Amygdala (tissue), 56 donors: Measurements from ENCODE around the gene ZNF148.
"Not testable (repeated sequence)": the region's sequence is repeated elsewhere in the genome, so short reads cannot be mapped to it uniquely, and the experiment has no call there.

Experiments
- DNase-seq, 56 donors: peaks; one replicate each; lab custom pipeline; 2025; lab: John Stamatoyannopoulos, UW

ZNF148 gene, protein sequence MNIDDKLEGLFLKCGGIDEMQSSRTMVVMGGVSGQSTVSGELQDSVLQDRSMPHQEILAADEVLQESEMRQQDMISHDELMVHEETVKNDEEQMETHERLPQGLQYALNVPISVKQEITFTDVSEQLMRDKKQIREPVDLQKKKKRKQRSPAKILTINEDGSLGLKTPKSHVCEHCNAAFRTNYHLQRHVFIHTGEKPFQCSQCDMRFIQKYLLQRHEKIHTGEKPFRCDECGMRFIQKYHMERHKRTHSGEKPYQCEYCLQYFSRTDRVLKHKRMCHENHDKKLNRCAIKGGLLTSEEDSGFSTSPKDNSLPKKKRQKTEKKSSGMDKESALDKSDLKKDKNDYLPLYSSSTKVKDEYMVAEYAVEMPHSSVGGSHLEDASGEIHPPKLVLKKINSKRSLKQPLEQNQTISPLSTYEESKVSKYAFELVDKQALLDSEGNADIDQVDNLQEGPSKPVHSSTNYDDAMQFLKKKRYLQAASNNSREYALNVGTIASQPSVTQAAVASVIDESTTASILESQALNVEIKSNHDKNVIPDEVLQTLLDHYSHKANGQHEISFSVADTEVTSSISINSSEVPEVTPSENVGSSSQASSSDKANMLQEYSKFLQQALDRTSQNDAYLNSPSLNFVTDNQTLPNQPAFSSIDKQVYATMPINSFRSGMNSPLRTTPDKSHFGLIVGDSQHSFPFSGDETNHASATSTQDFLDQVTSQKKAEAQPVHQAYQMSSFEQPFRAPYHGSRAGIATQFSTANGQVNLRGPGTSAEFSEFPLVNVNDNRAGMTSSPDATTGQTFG

DNA sequence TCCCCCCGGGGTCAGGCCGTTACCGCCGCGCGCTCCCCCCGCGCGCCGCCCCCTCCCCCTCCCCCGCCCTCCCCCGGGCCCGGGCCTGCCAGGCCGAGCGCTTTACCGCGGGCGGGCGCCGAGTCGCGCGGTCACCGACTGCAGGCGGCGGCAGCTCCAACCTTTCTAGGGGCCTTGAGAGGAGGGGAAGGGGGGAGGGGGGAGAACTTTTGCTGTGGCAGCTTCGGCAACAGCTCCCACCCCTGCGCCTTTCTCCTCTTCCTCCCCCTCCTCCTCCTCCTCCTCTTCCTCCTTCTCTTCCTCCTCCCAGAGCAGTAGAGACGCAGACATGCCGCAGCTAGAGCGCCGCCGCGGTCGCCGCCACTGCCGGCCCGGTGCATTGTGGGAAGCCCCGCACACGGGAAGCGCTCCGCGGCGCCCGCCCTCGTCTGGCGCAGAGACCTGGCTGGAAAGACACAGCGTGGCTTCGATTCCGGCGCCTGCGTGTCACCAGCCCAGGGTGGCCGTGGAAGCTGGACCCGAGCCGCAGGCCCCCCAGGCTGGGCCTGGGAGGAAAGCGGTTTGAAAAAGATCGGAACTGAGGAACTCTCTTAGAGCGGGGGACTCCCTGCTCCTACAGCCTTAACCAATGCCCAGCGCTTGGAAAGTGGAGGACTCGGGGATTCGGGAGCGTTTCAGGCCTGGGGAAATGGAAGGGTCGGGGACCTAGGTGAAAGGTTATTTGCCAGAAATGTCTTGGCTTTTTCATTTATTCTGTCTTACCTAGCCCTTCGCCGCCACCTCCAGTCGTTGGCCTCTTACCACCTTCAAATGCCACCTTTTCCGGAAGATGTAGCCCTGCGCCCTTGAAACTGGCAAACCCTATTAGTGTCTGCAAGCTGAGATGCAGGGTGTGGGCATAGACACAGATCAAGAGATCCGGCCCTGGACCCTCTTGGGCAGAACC is at the start of gene ZNF148:
Gene ZNF148, minus strand, starts transcription at position 330 of the 946 bp plus-strand sequence. CDS start 61,685 bp downstream, outside the sequence.
- DNase-seq: peak; percentile 50 to 93 (median 84)

DNA sequence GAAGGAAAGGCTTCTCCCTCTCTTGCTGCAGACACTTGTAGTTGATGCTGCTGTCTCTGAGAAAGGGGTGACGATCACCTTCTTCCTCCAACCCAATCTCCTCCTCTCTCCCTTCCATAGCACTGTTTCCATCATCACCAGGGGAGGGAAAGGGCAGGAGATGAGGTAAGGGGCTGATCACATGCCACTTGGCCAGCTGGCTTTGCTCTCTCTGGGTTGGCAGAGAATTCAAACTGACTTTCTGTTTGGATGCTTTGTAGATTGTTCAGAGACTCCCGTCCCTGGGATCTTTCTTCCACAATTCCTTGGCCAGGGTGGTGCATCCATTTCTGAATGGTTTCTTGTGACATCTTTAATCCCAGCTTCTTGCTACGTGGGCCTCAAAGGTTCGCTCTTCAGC is 43.2 kb upstream of the ZNF148 start:
- peak in 4 of 56 donors; percentile 5 to 22 (median 16) for DNase-seq

DNA sequence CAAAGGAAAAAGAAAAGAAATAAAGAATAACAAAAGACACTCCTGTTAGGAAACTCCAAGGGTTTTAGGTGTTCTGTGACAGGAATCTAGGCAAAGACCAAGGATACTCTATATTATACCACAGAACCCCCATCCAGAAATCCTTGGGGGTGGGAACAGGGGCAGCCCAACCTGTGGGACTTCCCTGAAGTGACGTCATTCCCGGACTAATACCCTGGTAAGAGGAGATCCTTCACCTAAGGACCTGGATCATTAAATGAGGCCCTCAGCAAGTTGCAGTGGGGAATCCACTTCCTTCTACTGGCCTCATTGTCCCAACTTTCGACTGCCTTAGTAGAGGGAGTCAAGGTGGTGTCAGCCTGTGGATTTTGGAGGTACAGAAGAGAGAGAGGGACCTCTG is 41.1 kb upstream of the ZNF148 start:
- no peak for DNase-seq

DNA sequence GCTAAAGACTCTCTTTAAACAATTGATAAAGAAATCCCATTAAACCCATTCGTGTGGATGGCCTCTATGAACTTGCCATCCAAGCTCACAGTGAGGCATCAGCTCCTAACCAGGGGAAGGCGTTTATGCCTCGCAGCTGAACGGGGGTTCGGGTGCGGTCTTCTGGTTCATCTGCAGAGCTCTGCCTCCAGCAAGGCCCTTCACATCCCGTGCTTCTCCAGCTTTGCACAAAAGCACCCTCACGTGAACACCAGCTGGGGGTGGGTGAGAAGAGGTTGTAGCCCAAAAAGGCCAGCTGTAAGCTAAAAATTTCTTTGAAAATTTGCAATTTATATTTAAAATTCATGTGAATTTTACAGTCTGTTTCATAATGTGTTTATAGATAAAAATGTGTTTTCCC is 39.5 kb upstream of the ZNF148 start:
- DNase-seq: no peak

DNA sequence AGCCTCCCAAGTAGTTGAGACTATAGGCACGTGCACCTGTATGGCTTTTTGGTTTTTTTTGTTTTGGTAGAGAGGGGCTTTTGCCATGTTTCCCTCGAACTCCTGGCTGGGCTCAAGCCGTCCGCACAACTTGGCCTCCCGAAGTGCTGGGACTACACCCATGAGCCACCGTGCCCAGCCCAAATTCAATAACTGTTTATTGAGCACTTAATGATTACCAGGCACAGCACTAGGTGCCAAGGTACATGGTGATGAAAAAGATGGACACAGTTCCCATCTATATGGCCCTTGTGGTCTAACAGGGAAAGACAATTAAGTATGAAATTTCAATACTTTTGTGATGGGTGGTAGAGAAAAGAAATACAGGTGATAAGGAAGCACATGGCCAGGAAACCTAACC is 35.8 kb upstream of the ZNF148 start:
- no peak for DNase-seq

DNA sequence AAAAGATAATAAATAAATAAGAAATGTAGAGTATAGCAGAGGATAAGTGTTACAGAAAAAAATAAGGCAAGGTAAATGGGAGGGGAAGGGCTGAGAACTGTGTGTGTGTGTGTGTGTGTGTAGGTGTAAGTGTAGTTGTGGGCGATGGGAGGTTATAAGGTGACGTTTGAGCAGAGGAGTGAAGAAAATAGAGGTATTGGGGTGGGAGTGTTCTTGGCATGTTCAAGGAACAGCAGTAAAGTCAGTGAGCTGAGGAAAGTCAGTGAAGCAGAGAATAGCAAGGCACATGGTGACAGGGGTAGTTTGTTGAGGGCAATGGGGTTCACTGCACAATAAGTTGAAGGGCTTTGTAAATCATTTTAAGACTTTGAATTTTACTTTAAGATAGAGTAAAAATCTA is 30.9 kb upstream of the ZNF148 start:
- DNase-seq: no peak

DNA sequence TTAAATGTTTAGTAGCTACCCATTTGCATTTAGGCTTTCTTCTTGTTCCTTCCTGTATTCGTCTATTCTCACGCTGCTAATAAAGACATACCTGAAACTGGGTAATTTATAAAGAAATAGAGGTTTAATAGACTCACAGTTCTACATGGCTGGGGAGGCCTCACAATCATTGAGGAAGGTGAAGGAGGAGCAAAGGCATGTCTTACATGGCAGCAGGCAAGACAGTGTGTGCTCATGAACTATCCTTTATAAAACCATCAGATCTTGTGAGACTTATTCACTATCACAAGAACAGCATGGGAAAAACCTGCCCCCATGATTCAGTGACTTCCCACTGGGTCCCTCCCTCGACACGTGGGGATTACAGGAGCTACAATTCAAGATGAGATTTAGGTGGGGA is 30.4 kb upstream of the ZNF148 start:
- not testable (repeated sequence) for DNase-seq

DNA sequence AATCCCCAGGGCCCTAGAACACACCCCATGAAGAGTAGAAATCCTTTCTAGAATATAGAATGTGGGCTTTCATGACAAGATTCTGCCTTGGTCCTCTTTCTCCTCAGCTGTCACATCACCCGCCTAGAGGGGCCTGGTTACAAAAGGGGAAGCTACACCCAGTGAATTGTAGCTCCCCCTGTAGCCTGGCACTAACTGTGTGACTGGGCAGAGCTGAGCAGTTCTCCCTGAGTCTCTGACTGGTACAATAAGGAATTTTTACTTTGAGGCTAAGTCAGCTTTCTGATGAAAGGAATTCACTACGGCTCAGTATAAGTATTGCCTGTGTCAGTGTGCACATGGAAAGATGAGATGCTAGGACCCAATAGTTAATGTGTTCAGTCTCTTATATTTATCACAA is 28.7 kb upstream of the ZNF148 start:
- DNase-seq: peak in 4 of 56 donors; percentile 1 to 7 (median 4)

DNA sequence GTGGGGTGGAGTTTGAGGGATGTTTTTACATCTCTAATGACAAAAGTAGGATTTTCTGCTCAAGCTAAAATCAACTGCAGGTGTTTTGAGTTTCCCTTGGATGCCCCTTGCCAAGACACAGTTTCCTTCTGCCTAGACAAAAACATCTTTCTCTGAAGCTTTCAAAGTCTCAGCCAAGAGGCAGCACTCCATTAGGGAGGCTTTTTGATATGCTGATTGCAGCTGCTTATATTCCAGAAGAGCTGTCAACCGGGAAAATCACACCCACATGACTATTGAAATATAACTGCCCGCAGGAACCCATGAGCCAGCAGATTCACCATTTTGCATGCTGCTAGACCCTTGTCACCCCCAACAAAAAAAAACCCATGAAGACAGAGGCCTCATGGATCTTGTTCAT is 27.5 kb upstream of the ZNF148 start:
- DNase-seq: no peak

DNA sequence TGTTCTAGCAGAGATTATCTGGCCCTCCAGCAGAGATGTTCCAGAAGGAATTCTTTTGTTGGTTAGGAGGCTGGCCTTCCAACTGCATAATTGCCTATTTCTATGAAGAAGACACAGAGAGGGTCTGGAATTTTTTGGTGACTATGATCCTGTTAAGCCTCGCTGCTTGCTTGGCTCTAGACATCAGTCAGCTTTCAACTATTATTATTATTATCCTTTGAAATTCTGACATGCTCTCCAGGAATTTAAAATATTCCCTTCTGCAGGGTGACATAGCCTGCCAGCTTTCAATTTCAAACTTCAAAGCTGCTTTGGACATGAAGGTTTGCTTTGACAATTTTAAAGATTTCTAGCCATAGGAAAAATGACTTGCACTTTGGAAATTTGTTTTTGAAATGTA is 26.3 kb upstream of the ZNF148 start:
- no peak for DNase-seq

DNA sequence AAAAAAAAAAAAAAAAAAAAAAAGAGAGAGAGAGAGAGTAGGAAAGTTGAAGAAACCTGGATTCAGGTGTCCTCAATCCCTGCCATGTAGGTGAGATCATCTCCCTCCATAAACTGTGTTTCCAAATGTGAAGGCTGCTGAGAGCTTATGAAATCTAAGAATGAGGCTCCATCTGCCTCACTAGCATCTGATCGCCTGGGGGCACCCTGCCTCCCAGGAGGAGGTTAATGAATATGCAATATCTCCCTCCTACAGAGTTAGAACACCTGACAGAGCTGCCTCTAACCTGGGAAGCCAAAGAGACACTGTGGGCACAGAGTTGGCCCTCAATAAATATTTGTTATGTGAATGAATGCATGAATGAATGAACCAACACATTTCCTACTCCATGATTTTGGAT is 23.8 kb upstream of the ZNF148 start:
- no peak for DNase-seq

DNA sequence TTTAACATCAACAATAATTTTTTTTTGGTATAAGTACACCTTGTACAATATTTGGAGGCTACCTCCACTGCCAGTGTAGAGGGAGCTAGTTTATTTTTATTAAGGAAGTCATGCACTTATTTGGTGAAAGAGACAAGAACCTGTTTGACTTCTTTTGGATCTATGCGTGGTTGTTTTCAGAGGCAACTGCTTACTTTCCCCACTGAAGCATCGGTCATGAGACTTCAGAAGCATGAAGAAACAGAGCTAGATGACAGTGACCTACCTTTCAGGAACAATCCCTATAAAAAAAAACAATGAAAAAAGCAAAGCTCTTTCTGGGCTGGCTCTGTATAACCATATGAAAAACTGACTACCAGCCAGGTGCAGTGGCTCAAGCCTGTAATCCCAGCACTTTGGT is 20.0 kb upstream of the ZNF148 start:
- DNase-seq: no peak

DNA sequence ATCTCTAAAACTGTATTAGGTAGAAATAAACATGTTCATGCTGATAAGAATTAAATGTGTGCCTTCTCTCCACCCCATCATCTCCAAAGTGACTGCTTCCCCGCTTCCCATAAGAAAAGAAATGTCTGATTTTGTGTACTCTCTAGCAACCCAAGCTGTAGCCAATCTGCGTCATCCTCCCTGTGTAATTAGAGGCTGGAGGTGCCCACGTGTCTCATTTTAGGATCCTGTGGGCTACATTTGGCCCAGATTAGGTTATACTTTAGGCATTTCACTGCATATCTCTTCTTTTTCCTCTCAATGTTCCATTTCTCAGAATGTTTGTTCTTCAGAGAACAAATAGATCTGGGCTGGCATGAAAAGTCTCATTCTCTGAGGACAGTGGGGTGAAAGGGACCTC is 19.3 kb upstream of the ZNF148 start:
- no peak for DNase-seq

DNA sequence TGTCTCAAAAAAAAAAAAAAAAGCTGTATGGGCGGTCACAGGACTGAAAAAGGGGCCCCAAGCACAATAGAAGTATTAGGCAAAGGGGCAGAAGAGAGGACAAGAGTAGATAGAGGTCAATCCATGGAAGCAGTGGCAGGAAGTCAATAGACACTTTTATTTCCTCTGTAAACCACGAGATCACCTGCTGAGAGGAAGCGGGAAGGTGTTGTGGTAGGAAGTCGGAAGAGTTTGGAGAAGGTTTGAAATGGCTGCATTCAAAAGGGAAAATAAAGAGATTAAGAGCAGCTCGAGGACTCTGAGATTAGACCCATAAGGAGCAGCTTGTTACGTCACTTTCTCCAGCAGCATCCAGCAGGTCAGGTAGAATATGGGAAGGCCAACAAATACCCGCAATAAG is 14.2 kb upstream of the ZNF148 start:
- no peak for DNase-seq

DNA sequence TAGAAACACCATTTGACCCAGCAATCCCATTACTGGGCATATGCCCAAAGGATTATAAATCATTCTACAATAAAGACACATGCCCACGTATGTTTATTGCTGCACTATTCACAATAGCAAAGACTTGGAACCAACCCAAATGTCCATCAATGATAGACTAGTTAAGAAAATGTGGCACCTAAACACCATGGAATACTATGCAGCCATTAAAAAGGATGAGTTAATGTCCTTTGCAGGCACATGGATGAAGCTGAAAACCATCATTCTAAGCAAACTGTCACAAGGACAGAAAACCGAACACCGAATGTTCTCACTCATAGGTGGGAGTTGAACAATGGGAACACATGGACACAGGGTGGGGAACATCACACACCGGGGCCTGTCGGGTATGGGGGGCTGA is 13.2 kb upstream of the ZNF148 start:
- not testable (repeated sequence) for DNase-seq

DNA sequence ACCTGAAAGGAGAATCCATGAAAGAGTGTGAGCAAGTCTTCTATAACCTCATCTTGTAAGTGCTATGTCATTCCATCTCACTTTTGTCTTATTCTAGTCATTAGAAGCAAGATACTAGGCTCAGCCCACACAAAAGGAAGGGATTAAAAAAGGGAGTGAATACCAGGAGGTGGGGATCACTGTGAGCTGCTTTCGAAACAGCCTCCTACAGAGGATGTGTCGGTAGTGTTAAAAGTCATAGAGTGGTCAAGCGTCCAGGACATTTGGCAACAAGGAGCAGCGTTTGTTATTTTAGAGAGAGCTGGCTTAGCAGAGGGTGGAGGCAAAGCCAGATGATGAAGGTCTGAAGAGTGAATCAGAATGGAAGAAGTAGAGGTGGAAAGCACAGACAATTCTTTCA is 11.7 kb upstream of the ZNF148 start:
- no peak for DNase-seq

DNA sequence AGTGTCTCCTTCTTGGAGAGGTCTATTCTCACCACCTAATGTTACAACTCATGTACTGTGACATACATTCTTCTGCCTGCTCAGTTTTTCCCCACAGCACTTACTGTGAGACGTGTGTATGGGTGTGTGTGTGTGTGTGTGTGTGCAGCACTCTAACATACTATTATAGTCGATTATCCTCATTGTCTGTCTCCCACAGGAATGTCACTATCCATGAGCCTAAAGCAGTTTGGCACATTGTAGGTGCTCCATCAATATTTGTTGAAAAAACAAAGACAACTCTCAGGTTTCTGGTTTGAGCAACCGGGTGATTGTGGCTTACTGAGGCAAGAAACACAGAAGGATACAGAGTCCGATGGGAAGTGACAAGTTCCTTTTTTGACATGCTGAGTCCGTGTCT is 8.6 kb upstream of the ZNF148 start:
- DNase-seq: no peak

DNA sequence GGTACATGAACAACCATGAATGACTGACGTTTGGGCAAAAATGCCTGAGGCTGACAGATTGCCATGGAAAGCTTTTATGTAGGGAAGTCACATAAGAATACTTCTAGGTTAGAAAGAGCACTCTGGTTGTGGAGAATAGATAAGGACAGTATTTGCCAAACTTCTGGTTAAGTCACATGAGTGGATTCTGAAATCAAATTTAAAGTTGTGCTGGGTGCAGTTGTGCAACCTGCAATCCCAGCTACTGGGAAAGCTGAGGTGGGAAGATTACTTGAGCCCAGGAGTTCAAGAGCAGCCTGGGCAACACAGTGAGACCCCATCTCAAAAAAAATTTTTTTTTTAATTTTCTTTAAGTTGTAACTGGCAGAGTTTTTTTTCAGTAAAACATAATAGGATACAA is 7.2 kb upstream of the ZNF148 start:
- DNase-seq: no peak

DNA sequence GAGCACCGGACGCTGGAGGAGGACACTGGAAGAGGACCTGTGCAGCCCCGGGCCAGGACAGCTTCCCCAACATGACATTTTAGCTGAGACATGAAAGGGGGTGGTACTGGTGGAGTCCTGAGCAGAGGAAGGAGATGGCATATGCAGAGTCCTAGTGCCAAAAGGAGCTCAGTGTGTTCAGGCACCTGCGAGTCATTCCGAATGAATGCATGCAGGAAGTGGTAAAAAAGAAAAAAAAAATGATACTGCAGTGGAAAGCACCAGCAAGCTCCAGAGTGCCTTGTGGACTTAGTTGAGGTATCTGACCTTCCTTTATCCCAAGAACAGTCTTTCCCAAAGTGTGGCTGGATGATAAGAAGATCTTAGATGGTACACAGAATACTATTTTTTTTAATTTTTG is 6.6 kb upstream of the ZNF148 start:
- DNase-seq: no peak

DNA sequence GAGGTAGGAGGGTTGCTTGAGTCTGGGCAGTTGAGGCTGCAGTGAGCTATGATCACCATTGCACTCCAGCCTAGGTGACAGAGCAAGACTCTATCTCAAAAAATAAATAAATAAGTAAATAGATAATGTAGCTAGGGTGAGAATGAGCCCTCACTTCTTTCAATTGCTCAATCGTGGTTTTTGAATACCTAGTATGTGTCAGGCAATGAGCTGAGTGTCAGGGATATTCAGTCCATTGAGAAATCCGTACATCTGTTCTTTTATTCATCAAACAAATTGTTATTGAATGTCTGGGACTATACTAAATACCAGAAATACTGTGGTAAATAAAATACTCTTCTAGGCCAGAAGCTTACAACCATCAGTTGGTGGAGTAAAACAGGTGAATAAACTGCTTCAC is 6.2 kb upstream of the ZNF148 start:
- DNase-seq: no peak

DNA sequence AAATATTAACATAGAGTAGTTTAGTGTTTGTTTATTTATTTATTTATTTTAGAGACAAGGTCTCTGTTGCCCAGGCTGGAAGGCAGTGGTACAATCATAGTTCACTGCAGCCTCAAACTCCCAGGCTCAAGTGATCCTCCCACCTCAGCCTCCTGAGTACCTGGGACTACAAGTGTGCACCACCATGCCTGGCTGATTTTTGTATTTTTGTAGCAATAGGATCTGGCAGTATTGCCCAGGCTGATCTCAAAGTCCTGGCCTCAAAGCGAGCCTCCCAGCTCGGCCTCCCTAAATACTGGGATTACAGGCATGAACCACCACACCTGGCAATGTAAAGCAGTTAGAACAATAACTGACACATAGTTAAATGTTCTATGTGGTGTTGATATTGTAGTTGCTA is 4.4 kb upstream of the ZNF148 start:
- DNase-seq: no peak
